ENCODE data around the gene CYP2W1.
"Not testable (repeated sequence)": the region's sequence is repeated elsewhere in the genome, so short reads cannot be mapped to it uniquely, and the experiment has no call there.

The CYP2W1 gene

DNA sequence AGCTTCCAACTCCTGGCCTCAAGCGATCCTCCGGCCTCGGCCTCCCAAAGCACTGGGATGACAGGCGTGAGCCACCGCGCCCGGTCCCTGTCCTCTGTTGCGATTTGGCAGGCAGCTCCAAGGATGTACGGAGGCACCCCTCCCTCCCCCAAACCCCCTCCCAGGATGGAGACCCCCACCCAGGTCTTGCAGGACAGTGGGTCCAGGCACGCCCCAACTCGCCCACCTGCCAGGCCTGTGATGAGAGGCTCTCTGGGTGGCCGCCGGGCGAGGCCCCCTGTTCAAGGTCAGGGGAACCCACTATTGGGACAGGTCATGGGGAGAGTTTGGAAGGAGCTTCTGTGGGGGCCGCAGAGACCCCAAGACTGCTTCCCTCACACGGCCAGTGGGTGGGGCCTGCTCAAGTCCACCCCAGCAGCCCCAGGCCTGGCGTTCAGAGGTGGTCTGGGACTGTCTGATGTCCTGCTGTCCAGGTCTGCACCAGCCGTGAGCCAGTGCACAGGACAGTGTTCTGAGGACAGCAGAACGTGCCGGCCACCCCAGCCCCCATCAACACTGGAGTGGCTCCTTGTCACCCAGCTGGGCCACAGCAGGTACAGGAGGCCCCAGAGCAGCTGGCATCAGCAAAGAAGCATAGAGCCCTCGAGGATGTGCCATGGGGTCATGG is 31.0 kb upstream of the CYP2W1 start:
- DNase-seq, result no peak

DNA sequence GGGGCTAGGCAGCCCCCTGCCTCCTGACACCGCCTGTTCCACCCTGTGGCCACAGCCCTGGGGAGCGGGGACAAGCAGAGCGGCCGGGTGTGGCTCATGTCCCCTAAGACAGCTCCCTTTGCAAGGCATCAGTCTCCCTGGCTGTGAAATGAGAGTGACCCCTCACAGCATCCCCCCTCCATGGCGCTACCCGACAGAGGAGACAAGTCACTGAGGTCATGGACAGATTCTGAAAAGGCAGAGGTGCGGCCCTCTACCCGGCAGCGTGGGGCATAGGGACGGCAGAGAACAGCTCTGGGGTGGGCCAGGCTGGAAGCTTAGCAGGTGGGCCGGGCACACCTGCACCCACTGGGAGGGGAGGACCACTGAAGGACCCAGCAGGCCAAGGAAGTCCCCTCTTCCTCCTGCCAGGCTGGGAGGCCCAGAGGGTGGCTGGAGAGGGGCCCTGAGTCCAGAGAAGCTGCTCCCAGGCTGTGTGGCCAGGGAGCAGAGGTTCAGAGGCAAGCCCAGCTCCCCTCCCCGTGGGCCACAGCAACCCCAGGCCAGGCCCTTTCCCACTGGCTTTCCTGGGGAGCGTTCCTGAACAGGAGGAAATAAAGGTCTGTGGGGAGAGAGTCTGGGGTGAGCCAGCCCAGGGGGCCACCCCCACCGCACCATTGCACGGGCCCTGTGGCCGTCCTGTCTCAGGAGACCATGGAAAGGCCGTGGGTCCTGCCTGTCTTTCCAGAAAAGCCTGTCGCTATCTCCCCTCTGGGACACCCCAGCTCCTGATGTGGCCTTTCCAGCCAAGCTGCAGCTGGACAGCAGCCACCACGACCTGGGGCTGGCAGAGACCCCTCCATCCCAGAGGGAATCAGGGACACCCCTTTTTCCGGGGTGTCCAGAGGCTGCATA is 30.2 kb upstream of the CYP2W1 start:
- DNase-seq, result no peak

DNA sequence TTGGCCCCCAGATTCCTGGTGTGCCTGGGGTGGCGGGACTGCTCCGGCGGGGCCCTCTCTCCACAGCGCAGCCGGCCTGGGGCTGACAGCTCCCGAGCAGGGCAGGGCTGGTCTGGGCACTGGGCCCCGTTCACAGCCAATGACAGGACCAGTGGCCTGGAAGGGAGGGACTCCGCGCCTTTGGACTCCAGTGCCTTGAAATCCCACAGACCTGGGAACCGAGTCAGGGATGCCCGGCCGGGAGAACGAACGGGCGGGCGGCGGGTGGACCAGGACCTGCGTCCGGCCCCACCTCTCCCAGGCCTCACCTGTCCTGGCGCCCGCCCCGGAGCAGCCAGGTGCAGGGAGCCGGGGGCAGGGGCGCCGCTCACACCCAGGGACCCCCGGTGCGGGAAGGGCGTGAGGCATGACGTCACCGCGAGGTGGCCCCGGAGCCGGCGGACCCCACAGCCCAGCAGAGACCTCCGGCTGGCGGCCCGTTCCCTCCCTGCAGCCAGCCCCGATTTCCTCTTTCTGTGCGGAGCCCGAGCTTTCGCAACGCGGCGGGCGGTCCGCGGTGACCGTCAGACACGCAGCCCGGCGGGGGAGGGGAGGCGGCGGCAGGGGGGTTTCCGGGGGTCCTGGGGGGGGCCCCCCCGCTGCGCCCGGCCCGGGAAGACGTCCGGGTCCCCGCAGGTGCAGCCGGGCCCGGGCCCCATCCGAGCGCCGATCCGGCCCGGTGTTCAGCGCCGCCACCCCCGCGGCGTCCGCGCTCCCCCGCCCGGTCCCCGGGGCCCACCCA is 29.2 kb upstream of the CYP2W1 start:
- no peak for DNase-seq

DNA sequence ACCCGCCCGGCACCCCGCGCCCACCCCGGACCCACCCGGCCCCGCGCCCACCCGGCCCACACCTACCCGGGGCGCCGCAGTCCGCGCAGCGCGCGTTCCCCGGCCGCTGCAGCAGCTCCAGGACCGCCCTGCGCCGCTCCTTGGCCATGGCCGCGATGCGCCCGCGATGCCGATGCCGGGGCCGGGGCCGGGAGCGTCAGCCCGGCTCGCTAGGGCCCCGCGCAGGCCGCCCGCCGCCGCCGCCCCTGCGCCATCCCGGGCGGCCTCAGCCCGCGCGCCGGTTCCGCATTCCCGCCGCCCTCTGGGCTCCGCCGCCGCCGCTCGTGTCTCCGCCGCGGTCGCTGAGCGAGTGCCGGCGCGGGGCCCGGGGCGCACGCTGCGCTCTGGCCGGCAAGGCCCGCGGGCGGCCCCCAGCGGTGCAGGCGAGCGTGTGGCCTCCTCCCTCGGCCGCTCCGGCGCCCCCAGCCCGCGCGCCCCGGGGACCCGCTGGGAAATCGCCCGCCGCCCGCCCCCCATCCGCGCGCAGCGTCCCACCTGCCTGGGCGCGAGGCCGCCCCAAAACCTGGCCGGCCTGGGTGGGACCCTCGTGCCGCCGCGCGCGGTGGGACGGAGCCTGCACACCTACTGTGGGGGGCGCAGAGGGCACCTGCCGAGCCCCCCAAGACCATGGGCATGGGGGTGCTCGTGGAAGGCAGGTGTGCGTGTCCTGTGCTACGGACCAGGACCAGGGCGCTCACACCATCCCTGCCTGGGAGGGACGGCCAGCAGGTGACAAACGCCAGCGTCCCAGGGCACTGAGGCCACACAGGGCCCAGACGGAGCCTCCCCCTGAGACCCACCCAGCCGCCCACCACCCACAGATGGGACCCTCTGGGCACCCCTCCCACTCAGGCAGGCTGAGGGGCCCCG is 28.4 kb upstream of the CYP2W1 start, which contains the start of gene ADAP1:
Gene ADAP1 (minus strand): TSS at position 351 of the 909 bp plus-strand sequence. CDS start 203 bp downstream, at position 148.
- DNase-seq, result no peak

DNA sequence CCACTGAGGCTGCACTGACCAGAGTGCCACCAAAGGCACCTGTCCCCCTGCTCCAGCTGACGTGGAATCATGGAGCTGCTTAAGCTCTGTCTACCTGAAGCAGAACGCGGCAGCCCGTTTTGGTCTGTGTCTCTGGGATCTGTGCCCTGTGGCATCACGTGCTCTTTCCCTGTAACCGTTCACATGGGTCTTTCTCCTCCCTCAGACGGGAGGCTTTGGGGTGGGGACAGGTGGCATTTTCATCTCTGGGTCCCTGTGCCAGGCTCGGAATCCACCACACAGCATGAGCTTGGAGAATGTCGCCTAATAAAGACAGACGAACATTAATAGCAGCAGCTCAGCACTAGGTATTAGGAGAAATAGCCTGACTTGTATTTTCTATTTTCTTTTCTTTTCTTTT is 26.9 kb upstream of the CYP2W1 start:
- no peak for DNase-seq

DNA sequence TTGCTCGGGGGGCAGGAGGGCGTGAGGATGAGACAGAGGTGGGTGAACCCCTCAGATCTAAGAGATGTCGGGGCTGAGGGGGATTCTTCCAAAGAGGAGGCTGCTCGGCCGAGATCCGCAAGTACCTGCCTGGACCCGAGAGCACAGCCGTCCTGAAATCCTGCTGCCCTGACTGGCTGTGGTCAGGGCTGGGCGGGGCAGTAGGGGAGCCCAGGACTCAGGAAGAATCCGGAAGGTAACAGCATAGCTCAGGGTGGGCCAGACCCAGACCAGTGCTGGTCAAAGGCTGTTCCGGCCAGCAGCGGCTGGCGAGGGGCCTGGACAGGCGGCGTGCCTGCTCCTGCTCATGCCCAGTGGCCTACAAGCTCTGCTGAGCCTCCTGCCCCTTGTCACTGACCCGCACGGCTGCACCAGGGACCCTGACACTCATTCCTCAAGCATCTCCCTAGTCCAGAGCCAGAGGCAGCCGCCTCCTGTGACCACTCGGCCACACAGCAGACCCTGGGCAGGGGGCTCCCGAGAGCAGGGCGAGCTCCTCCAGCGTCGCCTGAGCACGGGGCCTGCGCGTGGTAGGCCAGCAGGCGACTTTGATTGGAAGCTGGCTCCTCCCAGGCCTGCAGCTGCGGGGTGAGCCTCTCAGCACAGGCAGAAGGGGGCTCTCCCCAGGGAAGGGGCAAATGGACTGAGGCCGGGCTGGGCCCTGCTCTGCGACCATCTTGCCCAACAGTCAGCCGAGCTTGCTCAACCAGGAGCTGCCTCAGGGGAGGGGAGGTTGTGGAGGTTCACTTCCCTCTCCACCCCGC is 25.4 kb upstream of the CYP2W1 start:
- no peak for DNase-seq

DNA sequence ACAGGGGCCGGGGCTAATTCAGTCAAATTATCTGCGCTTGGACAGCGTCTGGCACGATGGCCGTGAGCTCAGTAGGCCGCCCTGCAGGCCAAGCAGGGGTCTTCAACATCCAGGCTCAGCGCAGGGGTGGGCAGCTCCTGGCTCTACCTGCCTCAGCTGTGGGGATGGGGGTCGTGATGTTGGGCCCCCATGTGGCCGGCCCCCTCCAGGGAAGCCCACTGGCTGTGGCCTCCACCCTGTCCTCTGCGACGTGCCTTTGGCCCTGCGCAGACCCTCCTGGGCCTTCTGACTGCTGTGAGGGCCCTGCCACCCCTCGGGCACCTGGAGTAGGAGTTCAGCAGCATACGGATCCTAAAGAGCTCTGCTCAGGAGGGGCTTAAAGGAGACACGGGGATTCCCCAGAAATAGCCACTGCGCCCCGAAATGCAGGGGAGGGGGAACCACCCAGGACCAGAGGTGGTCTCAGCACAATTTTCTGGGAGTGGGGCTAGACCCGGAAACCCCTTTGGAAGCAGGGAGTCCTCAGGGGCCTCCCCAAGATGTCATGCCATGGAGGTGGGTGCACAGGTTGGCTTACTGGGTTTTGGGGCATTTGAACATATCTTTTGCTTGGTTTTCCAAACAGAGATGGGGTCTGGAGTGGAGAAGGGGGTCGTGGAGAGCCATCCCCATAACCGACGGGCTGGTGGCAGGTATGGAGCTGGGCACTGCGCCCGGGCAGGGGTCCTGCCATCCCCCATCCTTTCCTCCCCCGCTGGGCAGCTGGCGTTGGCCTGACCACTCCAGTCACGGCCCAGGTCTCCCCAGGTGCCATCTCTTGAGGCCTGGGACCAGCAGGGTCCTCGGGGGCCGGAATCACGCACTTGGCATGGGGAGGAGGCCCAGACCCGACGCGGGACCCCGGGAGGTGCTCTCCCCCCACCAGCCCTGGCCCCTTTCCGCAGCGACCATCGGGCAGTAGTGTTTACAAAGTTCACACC is 24.5 kb upstream of the CYP2W1 start:
- no peak for DNase-seq

DNA sequence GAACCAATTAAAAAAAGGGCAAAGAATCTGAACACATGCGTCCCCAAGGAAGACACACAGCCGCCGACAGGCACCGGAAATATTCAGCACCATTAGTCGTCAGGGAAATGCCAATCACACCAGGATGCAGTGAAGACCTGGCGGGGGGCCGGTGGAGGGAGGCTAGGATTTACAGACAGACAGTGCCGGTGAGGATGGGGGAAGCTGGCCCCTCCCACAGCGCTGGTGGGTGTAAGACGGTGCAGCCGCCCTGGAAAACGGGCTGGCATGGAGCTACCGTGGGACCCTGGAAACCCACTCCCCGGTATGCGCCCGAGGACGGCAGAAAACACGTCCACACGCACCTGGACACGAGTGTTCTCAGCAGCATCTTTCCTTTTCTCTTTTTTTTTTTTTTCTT is 23.7 kb upstream of the CYP2W1 start:
- no peak for DNase-seq

DNA sequence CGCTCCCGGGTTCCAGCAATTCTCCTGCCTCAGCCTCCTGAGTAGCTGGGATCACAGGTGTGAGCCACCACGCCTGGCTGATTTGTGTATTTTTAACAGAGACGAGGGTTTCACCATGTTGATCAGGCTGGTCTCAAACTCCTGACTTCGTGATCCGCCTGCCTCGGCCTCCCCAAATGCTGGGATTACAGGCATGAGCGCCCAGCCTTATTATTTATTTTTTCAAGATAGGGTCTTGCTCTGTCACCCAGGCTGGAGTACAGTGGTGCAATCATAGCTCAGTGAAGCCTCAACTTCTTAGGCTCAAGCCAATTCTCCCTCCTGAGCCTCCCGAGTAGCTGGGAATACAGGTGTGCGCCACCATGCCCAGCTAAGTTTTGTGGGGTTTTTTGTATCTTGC is 23.2 kb upstream of the CYP2W1 start:
- DNase-seq, result not testable (repeated sequence)

DNA sequence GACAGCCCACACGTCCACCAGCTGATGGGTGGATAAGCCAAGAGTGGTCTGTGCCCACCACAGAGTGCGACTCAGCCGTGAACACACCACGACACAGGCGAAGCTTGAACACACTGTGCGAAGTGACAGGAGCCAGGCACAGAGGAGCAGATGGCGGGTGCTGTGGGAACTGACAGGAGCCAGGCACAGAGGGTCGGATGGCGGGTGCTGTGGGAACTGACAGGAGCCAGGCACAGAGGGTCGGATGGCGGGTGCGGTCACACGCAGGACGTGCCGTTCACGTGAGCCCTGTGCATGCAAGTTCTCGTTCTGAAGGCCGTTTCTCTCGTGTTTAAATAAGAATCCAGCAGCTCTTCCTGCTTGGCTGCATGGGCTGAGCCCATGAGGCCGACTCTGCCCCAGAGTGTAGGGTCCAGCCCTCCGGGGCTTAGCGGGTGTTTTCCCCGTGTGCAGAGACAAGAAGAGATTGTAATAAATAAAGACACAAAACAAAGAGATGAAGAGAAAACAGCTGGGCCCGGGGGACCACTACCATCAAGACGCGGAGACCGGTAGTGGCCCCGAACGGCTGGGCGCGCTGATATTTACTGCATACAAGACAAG is 22.6 kb upstream of the CYP2W1 start:
- no peak for DNase-seq

DNA sequence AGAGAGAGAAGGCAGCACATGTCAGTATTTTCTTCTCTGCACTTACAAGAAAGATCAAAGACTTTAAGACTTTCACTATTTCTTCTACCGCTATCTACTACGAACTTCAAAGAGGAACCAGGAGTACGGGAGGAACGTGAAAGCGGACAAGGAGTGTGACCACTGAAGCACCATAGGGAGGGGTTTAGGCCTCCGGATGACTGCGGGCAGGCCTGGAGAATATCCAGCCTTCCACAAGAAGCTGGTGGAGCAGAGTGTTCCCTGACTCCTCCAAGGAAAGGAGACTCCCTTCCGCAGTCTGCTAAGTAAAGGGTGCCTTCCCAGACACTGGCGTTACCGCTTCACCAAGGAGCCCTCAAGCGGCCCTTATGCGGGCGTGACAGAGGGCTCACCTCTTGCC is 22.0 kb upstream of the CYP2W1 start:
- DNase-seq, result not testable (repeated sequence)

DNA sequence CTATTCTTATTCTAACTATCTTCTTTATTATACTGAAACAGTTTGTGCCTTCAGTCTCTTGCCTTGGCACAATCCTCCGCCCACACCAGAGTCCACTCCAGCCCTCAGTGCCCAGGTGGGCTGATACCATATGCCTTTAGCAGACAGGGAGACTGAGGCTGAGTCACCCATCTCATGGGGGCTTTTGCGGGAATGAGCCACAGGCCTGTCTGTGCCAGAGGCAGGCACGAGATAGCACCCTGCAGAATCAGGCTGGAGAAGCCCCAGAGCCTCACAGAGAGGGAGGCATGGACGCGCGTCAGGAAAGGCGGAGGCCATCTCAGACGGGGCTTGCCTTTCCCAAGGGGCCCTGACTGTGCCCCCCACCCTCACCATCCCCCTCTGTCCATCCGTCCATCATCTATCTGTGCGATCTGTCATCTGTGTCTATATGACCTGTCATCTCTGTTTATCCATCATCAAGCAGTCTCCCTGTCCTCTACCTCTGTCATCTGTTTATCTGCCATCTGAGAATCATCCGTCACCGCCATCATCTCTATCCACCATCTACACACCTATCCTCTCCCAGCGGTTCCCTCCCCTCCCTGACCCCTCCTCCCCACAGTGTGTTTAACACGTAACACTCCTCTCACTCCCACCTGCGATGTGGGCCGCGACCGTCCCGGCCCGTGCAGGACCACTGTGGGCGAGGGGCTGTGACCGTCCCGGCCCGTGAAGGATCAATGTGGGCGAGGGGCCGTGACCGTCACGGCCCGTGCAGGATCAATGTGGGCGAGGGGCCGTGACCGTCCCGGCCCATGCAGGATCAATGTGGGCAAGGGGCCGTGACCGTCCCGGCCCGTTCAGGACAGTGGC is 21.2 kb upstream of the CYP2W1 start:
- DNase-seq, result no peak

DNA sequence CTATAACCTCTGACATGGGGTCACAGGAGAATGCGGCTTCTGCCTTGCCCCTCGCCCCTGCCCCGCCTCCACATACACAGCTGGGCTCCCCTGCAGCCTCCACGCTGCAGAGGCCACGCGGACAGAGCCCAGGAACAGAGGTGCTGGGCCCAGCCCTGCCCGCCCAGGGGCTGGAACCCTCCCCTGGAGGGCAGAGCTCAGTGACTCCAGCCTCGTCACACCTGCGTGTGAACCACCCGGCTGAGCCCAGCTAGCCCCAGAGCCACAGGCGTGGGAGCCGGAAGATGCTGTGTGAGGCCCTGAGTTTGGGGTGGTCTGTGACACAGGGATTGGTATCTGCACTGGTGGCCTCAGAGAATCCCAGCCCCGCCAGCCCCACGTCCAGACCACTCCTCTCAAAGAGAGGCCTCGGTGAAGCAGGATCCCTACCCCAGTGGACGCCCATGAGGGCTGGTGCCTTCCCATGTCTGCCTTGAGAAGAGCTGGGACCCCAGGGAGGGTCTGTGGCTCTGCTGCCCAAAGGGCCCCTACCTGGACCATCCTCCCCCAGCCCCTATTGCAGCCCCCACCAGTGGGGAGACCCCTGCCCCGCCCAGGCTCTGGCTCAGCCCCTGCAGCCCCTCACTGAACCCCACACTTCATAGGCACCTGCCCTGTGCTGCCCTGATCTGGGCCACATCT is 20.4 kb upstream of the CYP2W1 start:
- no peak for DNase-seq

DNA sequence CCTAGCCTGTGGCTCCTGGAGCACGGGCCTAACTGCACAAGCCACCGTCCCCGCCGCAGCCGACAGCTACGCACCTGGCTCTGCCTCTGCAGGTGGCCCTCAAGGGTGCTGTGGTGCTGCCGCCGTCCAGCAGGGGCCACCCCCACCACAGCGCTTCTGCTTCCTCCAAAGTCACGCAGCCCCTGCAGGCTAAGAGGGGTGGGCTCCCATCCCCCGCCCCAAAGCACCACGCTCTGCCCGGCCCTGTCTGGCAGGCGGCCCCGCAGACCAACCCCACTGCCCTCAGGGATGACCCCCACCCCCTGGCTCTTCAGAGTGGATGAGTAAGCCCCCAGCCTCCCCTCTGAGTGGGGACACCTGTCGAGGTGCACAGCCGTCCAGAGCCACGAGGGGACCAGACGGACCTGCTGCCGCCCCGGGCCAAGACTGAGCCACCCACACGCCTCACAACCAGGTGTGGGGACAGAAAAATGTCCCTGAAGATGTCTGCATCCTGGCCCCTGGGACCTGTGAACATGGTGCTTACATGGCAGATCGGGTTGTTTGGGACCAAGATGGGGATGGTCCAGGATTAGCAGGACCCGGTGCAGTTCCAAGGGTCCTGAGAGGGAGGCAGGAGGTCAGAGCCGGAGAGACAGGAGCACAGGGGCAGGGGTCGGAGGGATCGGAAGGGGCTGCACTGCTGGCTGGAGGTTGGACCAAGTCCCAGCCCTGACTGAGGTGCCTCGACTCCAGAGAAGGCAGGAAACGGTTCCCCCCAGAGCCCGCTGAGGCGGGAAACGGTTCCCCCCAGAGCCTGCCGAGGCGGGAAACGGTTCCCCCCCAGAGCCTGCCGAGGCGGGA is 19.5 kb upstream of the CYP2W1 start:
- no peak for DNase-seq

DNA sequence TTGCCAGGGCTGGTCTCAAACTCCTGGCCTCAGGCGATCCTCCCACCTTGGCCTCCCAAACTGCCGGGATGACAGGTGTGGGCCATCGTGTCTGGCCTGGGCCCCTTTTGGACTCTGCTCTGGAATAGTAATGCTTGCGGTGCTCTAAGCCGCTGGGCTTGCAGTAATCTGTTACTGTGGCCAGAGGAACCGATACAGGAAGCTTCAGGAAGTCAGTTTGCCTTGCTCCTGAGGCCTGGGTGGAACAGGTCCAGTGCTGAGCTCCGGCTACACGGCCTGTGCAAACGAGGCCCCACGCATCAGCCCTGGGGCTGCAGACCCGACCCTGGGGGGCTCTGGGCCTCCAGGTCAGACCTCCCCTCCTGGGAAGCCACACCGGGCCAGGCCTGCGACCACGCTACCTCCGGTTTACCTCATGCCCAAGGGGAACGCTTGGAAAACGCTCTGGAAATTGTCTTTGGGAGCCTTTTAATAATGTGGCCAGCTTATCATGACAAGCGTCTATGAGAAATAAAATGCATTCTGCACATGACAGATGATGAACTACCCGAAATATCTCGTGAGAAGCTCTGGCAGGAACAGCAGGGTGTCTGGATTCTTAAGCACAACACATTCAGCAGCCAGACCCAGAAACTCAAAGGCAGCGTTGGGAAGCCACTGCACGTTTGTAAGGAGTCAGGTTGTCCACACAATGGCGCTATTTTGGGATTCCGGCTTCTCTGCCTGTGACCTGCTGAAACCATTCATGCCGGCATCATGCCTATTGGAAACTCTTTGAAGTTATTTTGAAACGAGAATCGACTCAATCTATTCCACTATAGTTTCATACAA is 18.4 kb upstream of the CYP2W1 start:
- peak; percentile 63 for DNase-seq
